Fibroblast of lung (primary cell): ENCODE results near the gene RBBP5. TPM values are rescaled to one million over a fixed set of nuclear protein-coding genes. Genes with fewer than 3 reads are reported as not detected.

Experiments used
- DNase-seq, 2 donors: peaks; one replicate each; pipeline versions ENCODE4 v3.0.0 to v3.0.0-alpha.2; 2010; ENCODE audit warnings: low read depth in 2 of 2
- H2AFZ ChIP-seq: 2 replicates; pipeline ENCODE4 v1.5.1; 2012; ENCODE audit warnings: low read length, control low read depth, inconsistent platforms
- H3K27ac ChIP-seq: 2 replicates; pipeline ENCODE4 v1.5.1; 2011; ENCODE audit warnings: low read length, control low read depth; ENCODE audit not compliant: insufficient read depth
- H3K27me3 ChIP-seq: 2 replicates; pipeline ENCODE4 v1.5.1; 2011; ENCODE audit warnings: mild to moderate bottlenecking, low read length; ENCODE audit not compliant: control insufficient read depth, insufficient read depth
- H3K36me3 ChIP-seq: 2 replicates; pipeline ENCODE4 v1.5.1; 2011; ENCODE audit warnings: low read length; ENCODE audit not compliant: control insufficient read depth, insufficient read depth
- H3K4me1 ChIP-seq: 2 replicates; pipeline ENCODE4 v1.5.1; 2011; ENCODE audit warnings: low read length; ENCODE audit not compliant: control insufficient read depth, insufficient read depth; ENCODE audit errors: extremely low read depth
- H3K4me2 ChIP-seq: 2 replicates; pipeline ENCODE4 v1.5.1; 2011; ENCODE audit warnings: low read length, control low read depth; ENCODE audit not compliant: insufficient read depth; ENCODE audit errors: extremely low read depth
- H3K4me3 ChIP-seq, 4 experiments: fragments of 200-600 bp in 1 of 4; sonication (generic) in 1 of 4; replicated peaks in 1 of 4; 2 replicates each; pipeline ENCODE4 v1.5.1; 2011 to 2016; ENCODE audit warnings: low read length in 4 of 4, low read depth in 3 of 4, mild to moderate bottlenecking in 3 of 4, control low read depth in 2 of 4, inconsistent platforms in 1 of 4, mixed read lengths in 1 of 4; ENCODE audit not compliant: insufficient read depth in 1 of 4; ENCODE audit errors: control extremely low read depth in 1 of 4
- H3K79me2 ChIP-seq: 2 replicates; pipeline ENCODE4 v1.5.1; 2012; ENCODE audit warnings: mild to moderate bottlenecking, low read length, inconsistent platforms; ENCODE audit not compliant: control insufficient read depth, insufficient read depth
- H3K9ac ChIP-seq: 2 replicates; pipeline ENCODE4 v1.5.1; 2011; ENCODE audit warnings: mild to moderate bottlenecking, low read length, control low read depth; ENCODE audit not compliant: insufficient read depth
- H3K9me3 ChIP-seq: 2 replicates; pipeline ENCODE4 v1.5.1; 2012; ENCODE audit warnings: low read depth, low read length; ENCODE audit not compliant: control insufficient read depth, insufficient read depth
- H4K20me1 ChIP-seq: 2 replicates; pipeline ENCODE4 v1.5.1; 2011; ENCODE audit warnings: low read length; ENCODE audit not compliant: control insufficient read depth, insufficient read depth; ENCODE audit errors: extremely low read depth
- CTCF ChIP-seq, 2 donors: IDR thresholded peaks in 1 of 2; conservative IDR thresholded peaks in 1 of 2; 1 replicate in 1 of 2; 2 replicates in 1 of 2; pipeline ENCODE4 v1.5.1; 2011 to 2012; ENCODE audit warnings: low read length in 2 of 2, control low read depth in 1 of 2, inconsistent platforms in 1 of 2, low read depth in 1 of 2, mild to moderate bottlenecking in 1 of 2
- EZH2 ChIP-seq: IDR thresholded peaks from 2 replicates; pipeline ENCODE4 v1.5.1; 2012; ENCODE audit warnings: low read length, control low read depth, mild to moderate bottlenecking; ENCODE audit errors: missing control alignments
- polyA plus RNA-seq, 2 donors: library from polyadenylated mRNA; depleted of rRNA in 1 of 2; stranded (reverse) in 1 of 2; unstranded in 1 of 2; fragments of >200 nt; gene quantifications; 2 replicates each; pipeline ENCODE4 v1.2.1, GENCODE V29; 2011 to 2012; ENCODE audit warnings: missing spikeins in 1 of 2
- total RNA-seq: library from RNA; depleted of rRNA; stranded (reverse); fragments of >200 nt; gene quantifications from 2 replicates; pipeline ENCODE4 v1.2.1, GENCODE V29; 2014

RBBP5 gene
- total and polyA plus RNA-seq, 2 donors (not counting 1 experiment from before 2014, with no cell fraction given): 16.4 to 19.8 TPM

- no peaks in the 10 kb centered on the region for H3K36me3 ChIP-seq
- H3K27ac ChIP-seq: no peak overlapping the region
- H3K79me2 ChIP-seq: no peaks in the 10 kb centered on the region
- no peak overlapping the region for H3K4me3 ChIP-seq
- no peaks in the 10 kb centered on the region for H4K20me1 ChIP-seq
- H3K9me3 ChIP-seq: no peaks in the 10 kb centered on the region
- H3K27me3 ChIP-seq: no peaks in the 10 kb centered on the region
- H3K9ac ChIP-seq: no peak overlapping the region
- peaks cover 21% of the 10 kb centered on the region for H3K4me1 ChIP-seq
- peak; percentile 80 to 88 for TF ChIP-seq CTCF (conservative IDR thresholded peaks at IDR 0.05 in 1 of 2, IDR thresholded peaks at IDR 0.05 in 1 of 2; ENCODE audit: low read depth in 1 of 2, low read length in 2 of 2)
- TF ChIP-seq EZH2: no peak
- peak overlapping the region; percentile 61 for H3K4me2 ChIP-seq
- peak; percentile 71 to 87 for DNase-seq
- no peak overlapping the region for H2AFZ ChIP-seq
These were observed 19.7 kb upstream of the RBBP5 start for GRCh38 chr1:205141236-205142101.

GRCh38 chr1:205140113-205140512 is 18.3 kb upstream of the RBBP5 start:
- Histone ChIP-seq H2AFZ (no peak overlapping the region), H3K27me3 (no peaks in the 10 kb centered on the region), H3K4me2 (no peak overlapping the region), H3K36me3 (no peaks in the 10 kb centered on the region), H3K27ac (no peak overlapping the region), H3K9ac (no peak overlapping the region), H3K9me3 (no peaks in the 10 kb centered on the region), H3K4me1 (peaks cover 15% of the 10 kb centered on the region), H3K4me3 (no peak overlapping the region), H3K79me2 (no peaks in the 10 kb centered on the region), H4K20me1 (no peaks in the 10 kb centered on the region)
- TF ChIP-seq CTCF (conservative IDR thresholded peaks at IDR 0.05 in 1 of 2, IDR thresholded peaks at IDR 0.05 in 1 of 2; ENCODE audit: low read depth in 1 of 2, low read length in 2 of 2): no peak
- TF ChIP-seq EZH2: no peak
- no peak for DNase-seq

- Histone ChIP-seq H3K36me3 (no peaks in the 10 kb centered on the region), H4K20me1 (no peaks in the 10 kb centered on the region), H3K4me3 (no peak overlapping the region), H2AFZ (no peak overlapping the region), H3K27ac (no peak overlapping the region), H3K9ac (no peak overlapping the region), H3K27me3 (no peaks in the 10 kb centered on the region), H3K4me2 (no peak overlapping the region), H3K9me3 (no peaks in the 10 kb centered on the region), H3K4me1 (peaks cover 5% of the 10 kb centered on the region), H3K79me2 (no peaks in the 10 kb centered on the region)
- DNase-seq: no peak
- TF ChIP-seq CTCF (conservative IDR thresholded peaks at IDR 0.05 in 1 of 2, IDR thresholded peaks at IDR 0.05 in 1 of 2; ENCODE audit: low read depth in 1 of 2, low read length in 2 of 2) (no peak), EZH2 (no peak)
These were observed 16.1 kb upstream of the RBBP5 start for GRCh38 chr1:205137901-205138300.
